ENCODE results near the gene TLCD5.

TLCD5 gene

GRCh38 chr11:120342226-120342625 lies 17.1 kb downstream of the TLCD5 start:
- no peak for DNase-seq (ENCODE audit: low read depth)
- H3K4me3 ChIP-seq (ENCODE audit: low read depth, low read length), result no peak overlapping the region
- TF ChIP-seq CTCF (IDR thresholded peaks at IDR 0.05; ENCODE audit: insufficient read depth, low read depth, low read length, missing control alignments), result no peak

GRCh38 chr11:120342678-120343077 lies 17.6 kb downstream of the TLCD5 start:
- no peak for TF ChIP-seq CTCF (IDR thresholded peaks at IDR 0.05; ENCODE audit: insufficient read depth, low read depth, low read length, missing control alignments)
- DNase-seq (ENCODE audit: low read depth), result no peak
- H3K4me3 ChIP-seq (ENCODE audit: low read depth, low read length), result no peak overlapping the region

GRCh38 chr11:120343429-120343828 lies 18.3 kb downstream of the TLCD5 start:
- no peak for TF ChIP-seq CTCF (IDR thresholded peaks at IDR 0.05; ENCODE audit: insufficient read depth, low read depth, low read length, missing control alignments)
- peak; percentile 78 for DNase-seq (ENCODE audit: low read depth)
- no peak overlapping the region for H3K4me3 ChIP-seq (ENCODE audit: low read depth, low read length)

GRCh38 chr11:120344302-120345004 lies 19.4 kb downstream of the TLCD5 start:
- no peak overlapping the region for H3K4me3 ChIP-seq (ENCODE audit: low read depth, low read length)
- peak; percentile 89 for DNase-seq (ENCODE audit: low read depth)

GRCh38 chr11:120346233-120346632 lies 21.1 kb downstream of the TLCD5 start:
- DNase-seq (ENCODE audit: low read depth), result no peak

More at GRCh38 chr11:120344302-120345004, 19.4 kb downstream of the TLCD5 start:
- no peak for TF ChIP-seq CTCF (IDR thresholded peaks at IDR 0.05; ENCODE audit: insufficient read depth, low read depth, low read length, missing control alignments)

GRCh38 chr11:120350637-120351036 lies 25.5 kb downstream of the TLCD5 start:
- no peak overlapping the region for H3K4me3 ChIP-seq (ENCODE audit: low read depth, low read length)
- TF ChIP-seq CTCF (IDR thresholded peaks at IDR 0.05; ENCODE audit: insufficient read depth, low read depth, low read length, missing control alignments), result no peak
- DNase-seq (ENCODE audit: low read depth), result no peak

More at GRCh38 chr11:120346233-120346632, 21.1 kb downstream of the TLCD5 start:
- H3K4me3 ChIP-seq (ENCODE audit: low read depth, low read length), result no peak overlapping the region
- TF ChIP-seq CTCF (IDR thresholded peaks at IDR 0.05; ENCODE audit: insufficient read depth, low read depth, low read length, missing control alignments), result no peak

GRCh38 chr11:120352405-120352804 lies 27.3 kb downstream of the TLCD5 start:
- no peak for TF ChIP-seq CTCF (IDR thresholded peaks at IDR 0.05; ENCODE audit: insufficient read depth, low read depth, low read length, missing control alignments)
- no peak for DNase-seq (ENCODE audit: low read depth)
- H3K4me3 ChIP-seq (ENCODE audit: low read depth, low read length), result no peak overlapping the region
